Medulla oblongata (tissue), 1 donor: ENCODE data around the gene PPP2R2B.

Source experiments
- DNase-seq: peaks from one replicate; pipeline ENCODE4 v3.0.0-alpha.2; 2015; ENCODE audit errors: extremely low spot score

The PPP2R2B gene

DNA sequence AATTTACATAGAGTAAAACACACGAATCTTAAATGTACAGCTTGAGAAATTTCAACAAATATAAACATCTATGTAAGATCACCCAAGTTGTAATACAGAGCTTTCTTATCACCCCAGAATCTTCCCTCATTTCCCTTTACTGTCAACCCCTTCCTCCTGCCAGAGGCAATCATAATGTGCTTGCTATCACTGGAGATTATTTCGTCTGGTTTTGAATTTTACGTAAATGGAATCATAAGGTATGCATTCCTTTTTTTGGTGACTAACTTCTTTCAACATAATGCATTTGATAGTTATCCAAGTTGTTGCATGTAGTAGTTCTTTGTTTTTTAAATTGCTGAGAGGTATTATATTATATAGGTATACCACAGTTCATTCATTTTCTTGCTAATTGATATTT is 325.1 kb downstream of the PPP2R2B start:
- no peak for DNase-seq

GRCh38 chr5:146549615-146550014 is 328.9 kb downstream of the PPP2R2B start:
- no peak for DNase-seq

DNA sequence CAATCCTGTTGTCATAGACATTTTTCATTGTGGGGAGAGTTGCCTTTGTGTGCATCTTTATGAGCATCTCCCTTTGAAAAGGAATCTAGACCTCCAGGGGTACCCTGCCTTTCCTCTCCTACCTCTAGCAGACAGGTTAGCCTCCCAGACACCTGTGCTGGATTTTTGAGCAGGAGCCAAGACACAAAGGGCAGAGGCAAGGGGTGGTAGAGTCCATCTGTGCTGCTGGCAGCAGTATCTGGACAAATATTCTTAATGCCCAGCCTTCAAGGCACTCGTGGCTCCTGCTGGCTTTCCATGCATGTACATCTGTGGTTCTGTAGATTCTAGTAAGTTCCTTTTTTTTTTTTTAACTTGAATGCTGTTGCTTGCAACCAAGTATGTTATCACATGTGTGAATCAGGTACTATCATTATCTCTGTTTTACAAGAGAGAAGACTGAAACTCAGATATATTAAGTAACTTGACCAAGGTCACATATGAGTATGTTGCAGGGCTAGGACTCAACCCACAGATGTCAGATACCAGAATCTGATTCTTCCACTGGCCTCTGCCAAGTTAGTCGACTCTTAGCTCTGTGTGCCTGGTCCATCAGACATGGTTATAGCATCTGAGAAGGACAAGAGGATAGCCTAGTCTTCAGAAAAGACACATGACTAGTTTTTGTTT is 329.6 kb downstream of the PPP2R2B start:
- DNase-seq, result no peak

GRCh38 chr5:146544232-146544631 is 334.3 kb downstream of the PPP2R2B start:
- no peak for DNase-seq

DNA sequence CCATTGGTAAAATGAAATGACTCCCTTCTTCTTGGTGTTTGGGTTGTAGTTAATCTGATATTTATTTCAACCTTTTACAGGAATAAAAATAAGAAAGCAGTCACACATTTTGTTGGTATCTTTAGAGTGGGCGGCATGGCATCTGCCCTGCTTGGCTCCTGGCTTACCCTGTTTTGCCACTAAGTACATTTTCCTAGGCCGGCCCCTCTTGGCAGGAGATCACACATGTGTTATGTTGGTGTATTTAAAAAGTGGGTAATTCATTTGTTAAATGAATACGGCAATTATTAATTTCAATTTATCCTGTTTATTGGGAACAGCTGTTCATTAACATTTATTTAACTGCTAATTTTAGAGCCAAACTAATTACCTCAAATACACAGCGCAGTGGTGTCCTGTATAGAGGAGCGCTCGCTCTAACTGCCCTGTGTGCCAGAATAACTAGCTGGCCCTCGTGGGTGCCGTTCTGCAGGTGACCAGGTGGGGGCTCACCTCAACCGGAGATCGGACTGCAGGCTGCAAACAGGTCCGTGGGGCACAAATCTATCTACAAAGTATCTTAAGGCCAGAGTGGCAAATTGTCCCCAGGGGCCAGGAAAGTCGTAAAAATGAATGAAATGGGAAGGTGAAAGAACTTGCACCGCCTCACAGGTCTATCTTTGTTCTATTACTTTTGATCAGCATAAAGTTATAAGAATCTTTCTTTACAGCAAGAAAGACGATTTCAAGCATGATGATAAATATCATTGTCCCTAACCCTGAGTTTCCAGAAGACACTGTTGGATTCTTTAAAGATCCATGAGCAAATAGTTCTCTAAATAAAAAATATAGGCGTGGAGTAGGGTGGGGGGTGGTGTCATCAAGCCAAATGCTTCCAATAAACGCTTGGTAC is 336.4 kb downstream of the PPP2R2B start:
- peak; percentile 70 for DNase-seq

GRCh38 chr5:146540414-146540813 is 338.1 kb downstream of the PPP2R2B start:
- DNase-seq, result no peak

- no peak for DNase-seq
Observed at GRCh38 chr5:146539973-146540372, 338.6 kb downstream of the PPP2R2B start.

- DNase-seq, result no peak
Observed at GRCh38 chr5:146538432-146538831, 340.1 kb downstream of the PPP2R2B start.

DNA sequence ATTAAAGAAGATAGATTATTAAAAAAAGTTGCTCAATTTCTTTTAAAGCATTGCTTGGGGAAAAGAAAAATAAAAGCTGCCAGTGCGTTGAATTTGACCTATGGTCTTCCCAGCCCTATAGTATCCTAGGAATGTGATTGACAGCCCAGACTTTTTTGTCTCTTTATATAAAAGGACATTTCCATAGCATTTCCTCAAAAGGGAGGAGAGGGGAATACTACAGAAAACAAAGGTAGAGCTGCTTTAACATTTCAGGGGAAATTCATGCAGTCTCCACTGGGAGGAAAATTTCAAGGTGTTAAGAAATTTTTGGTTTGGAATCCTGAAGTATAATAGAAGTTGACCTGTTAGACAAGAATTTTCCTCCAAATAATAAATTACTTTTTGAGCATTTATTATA is 344.7 kb downstream of the PPP2R2B start:
- DNase-seq, result no peak

DNA sequence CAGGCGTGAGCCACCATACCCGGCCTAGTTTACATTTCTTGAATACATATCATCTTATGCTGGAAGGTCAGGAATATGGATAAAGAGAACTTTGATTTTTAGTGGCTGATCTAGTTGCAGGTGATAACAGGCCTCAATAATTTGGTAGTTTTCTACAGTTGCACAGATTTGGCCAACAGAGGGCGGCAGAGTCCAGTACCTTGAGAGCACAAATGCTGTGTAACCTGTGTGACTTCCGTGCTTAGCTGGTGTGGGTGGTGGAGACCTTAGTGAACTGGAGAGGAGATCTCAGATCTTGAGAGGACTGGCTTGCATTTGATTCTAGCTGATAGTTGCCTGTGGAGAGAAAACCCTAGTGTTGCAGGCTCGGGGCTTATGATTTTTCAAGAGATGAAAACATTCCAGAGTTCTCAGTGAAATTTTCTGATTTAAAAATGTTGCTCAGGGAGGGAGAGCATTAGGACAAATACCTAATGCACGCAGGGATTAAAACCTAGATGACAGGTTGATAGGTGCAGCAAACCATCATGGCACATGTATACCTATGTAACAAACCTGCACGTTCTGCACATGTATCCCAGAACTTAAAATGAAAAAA is 345.2 kb downstream of the PPP2R2B start:
- DNase-seq, result peak; percentile 79
